ENCODE data around the gene JPH4. TPM values are rescaled to one million over a fixed set of nuclear protein-coding genes. Genes with fewer than 3 reads are reported as not detected.

The JPH4 gene
- total RNA-seq, 1 donor from 2014 or later = 1.1 TPM

DNA sequence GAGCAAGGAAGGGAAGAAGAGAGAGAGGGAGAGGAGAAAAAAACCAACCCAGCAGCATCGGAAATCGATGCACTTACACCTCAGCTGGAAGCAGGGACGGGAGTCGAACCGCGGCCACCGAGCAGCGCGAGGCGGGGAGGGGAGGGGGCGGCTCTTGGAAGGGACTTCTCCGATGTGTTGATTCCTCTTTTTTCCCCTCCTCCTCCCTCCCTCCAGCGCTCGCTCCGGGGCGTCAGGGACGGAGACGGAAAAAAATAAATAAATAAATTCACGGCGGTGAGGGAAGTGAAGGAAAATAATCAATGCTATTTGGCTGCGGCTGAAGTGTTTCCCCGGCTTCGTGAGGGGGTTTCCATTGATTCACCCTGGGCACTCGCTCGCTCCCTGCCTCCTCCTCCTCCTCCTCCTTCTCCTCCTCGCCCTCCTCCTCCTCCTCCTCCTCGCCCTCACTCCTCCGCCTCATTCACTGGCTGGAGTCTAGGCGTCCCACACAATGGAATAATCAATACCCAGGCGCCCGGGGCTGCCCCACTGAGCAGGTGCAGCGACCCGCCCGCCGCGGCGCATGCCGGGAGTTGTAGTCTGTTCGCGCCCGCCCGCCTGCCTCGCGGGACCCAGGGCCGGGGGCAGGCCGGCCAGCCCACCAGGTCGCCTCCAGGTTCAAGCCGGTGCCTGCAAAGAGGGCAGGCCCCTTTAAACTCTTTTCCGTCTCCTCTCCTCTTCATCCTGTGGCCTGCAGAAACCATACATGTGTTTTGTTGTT lies 27.1 kb downstream of the JPH4 start, which contains the start of gene ZFHX2:
ZFHX2 (minus strand) TSS at position 500 of the 763 bp plus-strand sequence. CDS start 16,440 bp downstream, outside the sequence.
- no peak for TF ChIP-seq CTCF (IDR thresholded peaks at IDR 0.05; ENCODE audit: insufficient read depth, low read length, poor library complexity, severe bottlenecking)
- peak; percentile 39 for DNase-seq (ENCODE audit: low read depth)
- Histone ChIP-seq H3K36me3 (ENCODE audit: control insufficient read depth, insufficient read depth, low read length) (no peaks in the 10 kb centered on the region), H3K27me3 (ENCODE audit: control insufficient read depth, insufficient read depth, low read length) (no peaks in the 10 kb centered on the region), H3K4me3 (ENCODE audit: low read depth, low read length) (peak within 1 kb of the TSS; percentile 74)

DNA sequence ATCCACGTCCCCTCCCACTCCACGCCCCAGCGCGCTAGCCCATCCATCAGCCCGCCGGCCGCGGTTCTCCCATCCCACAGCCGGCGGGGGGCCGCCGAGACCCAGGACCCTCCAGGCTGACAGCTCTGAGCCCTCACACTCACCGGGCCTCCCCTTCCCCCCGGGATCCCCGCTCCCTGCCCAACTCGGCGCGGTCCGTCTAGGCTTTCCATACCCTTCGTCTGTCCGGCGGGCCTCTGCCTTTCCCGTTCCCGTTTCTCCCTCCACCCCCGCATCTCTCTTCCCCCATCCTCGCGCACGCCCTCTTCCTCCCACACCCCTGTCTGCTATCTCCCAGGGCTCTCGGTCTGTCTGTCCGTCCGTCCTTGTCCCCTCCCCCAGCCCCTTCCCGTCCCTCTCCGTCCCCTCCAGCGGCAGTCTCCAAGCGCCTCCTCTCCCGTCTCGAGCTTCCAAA lies 27.8 kb downstream of the JPH4 start:
- no peak for DNase-seq (ENCODE audit: low read depth)
- TF ChIP-seq CTCF (IDR thresholded peaks at IDR 0.05; ENCODE audit: insufficient read depth, low read length, poor library complexity, severe bottlenecking) = no peak
- H3K36me3 ChIP-seq (ENCODE audit: control insufficient read depth, insufficient read depth, low read length) = no peaks in the 10 kb centered on the region

DNA sequence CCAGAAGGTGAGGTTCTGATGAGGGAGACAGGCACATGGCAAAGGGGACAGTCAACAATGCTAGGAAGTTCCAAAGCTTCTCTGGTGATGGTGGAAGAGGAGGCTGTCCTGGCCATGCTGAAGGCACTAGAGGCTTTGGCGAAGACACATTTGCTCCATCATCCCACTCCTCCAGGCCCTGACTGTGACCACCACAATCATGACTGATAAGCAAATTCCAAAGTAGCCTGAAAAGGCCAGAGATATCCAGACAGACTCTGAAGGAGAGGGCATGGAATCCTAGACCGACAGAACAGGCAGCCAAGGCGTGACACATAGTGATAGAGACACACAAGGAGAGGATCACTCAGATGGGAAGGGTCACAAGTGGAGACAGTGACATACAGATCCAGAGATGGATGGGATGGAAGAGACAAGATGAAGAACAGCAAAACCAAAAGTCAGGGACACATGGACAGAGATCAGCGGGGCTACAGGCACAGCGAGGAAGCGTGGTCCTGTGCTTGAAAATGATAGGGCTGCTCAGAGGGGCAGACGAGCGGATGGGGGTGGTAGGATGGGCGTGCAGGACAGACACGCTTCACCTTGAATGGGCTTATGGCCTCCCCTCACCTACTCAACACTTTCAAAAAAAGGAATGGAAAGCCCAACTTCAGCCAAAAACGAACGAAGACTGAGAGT lies 28.3 kb downstream of the JPH4 start:
- DNase-seq (ENCODE audit: low read depth) = no peak
- Histone ChIP-seq H3K36me3 (ENCODE audit: control insufficient read depth, insufficient read depth, low read length) (no peaks in the 10 kb centered on the region), H3K27me3 (ENCODE audit: control insufficient read depth, insufficient read depth, low read length) (no peaks in the 10 kb centered on the region), H3K4me3 (ENCODE audit: low read depth, low read length) (peak overlapping the region; percentile 74)
- no peak for TF ChIP-seq CTCF (IDR thresholded peaks at IDR 0.05; ENCODE audit: insufficient read depth, low read length, poor library complexity, severe bottlenecking)

More for the DNA sequence above, 27.8 kb downstream of the JPH4 start:
- no peaks in the 10 kb centered on the region for H3K27me3 ChIP-seq (ENCODE audit: control insufficient read depth, insufficient read depth, low read length)
- peak overlapping the region; percentile 74 for H3K4me3 ChIP-seq (ENCODE audit: low read depth, low read length)

DNA sequence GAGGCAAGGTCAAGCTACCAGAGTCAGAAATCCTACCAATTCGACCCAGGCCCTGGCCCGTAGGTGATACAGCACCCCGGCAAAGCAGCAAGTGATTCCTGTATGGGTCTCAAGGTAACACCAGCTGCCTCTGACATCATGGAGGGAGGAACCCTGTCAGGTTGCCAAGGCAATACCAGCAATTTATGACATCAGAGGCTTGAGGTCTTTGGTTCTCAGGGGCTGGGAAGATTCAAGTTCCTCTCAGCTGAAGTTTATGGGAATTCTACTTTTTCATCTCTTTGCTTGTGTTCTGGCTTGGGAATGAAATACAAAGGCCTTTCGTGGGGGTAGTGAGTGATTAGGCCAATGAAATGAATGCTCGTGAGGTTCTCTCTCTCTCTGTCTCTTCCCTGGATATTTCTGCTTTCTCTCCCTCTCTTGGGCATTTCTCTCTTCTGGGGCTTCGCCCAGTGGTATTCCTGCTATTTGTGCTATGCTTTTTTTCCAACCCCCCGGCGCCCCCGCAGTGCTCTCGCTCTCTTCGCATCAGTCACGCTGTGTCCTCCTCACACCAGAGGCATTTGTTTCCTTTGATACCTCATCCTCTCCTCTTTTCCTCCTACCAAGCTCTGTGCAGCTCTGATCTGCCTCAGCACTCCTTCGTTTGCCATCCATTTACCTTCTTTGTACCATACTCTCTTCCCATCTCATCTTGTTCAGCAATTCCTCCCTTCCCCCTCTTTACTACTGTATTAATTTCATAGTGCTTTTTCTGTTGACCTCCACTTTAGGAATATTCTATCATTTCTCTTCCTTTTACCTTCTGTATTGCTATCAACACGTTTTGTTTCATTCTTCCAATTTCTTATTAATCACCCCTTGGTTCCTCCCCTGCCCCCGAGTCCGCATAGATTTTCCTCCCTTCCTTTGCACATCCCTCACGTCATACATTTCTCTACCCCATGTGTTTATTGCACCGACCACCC lies 30.0 kb downstream of the JPH4 start:
- Histone ChIP-seq H3K4me3 (ENCODE audit: low read depth, low read length) (no peak overlapping the region), H3K36me3 (ENCODE audit: control insufficient read depth, insufficient read depth, low read length) (no peaks in the 10 kb centered on the region), H3K27me3 (ENCODE audit: control insufficient read depth, insufficient read depth, low read length) (no peaks in the 10 kb centered on the region)
- DNase-seq (ENCODE audit: low read depth) = no peak
- no peak for TF ChIP-seq CTCF (IDR thresholded peaks at IDR 0.05; ENCODE audit: insufficient read depth, low read length, poor library complexity, severe bottlenecking)

DNA sequence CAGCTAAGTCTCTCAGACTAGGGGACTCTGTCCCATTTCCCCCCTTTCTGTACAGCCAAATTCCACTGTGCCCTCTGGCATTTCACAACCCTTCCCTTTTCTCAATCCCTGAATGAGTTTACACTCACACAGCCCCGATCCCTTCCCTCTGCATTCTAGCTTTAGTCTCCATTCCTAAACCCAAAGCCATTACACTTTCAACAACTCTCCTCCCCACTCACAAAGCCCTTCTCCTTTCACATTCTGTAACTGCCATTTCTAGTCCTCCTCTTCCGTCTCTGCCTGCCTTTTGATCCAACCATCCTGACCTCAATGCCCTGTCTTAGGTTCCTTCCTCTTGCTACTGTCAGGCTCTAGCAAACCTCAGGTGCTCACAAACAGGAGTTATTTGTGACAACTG lies 30.7 kb downstream of the JPH4 start:
- H3K4me3 ChIP-seq (ENCODE audit: low read depth, low read length) = no peak overlapping the region
- H3K27me3 ChIP-seq (ENCODE audit: control insufficient read depth, insufficient read depth, low read length) = no peaks in the 10 kb centered on the region
- TF ChIP-seq CTCF (IDR thresholded peaks at IDR 0.05; ENCODE audit: insufficient read depth, low read length, poor library complexity, severe bottlenecking) = no peak
- DNase-seq (ENCODE audit: low read depth) = no peak
- no peaks in the 10 kb centered on the region for H3K36me3 ChIP-seq (ENCODE audit: control insufficient read depth, insufficient read depth, low read length)
